Upper lobe of left lung (tissue), 6 donors: ENCODE measurements around the gene ARHGAP35. TPM values are rescaled to one million over a fixed set of nuclear protein-coding genes. Genes with fewer than 3 reads are reported as not detected.
A peak's percentile ranks its signal among the peaks of the same experiment; 100 is the strongest.
"Not testable (repeated sequence)": the region's sequence is repeated elsewhere in the genome, so short reads cannot be mapped to it uniquely, and the experiment has no call there.

ENCODE experiments used
- ATAC-seq, 2 donors: fragments of 200-7000 bp; cut with Tn5 transposase; one replicate each; pipeline ENCODE4 v1.9.1; 2022; ENCODE audit warnings: mild to moderate bottlenecking in 2 of 2, moderate library complexity in 2 of 2; ENCODE audit not compliant: low FRiP score in 2 of 2
- DNase-seq, 2 donors: peaks; one replicate each; pipeline ENCODE4 v3.0.0-alpha.2; 2019 to 2020
- H3K27ac ChIP-seq, 4 donors: fragments of 200-600 bp; sonication (generic); one replicate each; pipeline ENCODE4 v1.5.1; 2016 to 2019
- H3K27me3 ChIP-seq, 4 donors: fragments of 200-600 bp; sonication (generic); one replicate each; pipeline ENCODE4 v1.5.1; 2017 to 2019
- H3K36me3 ChIP-seq, 4 donors: fragments of 200-600 bp; sonication (generic); one replicate each; pipeline ENCODE4 v1.5.1; 2016 to 2019
- H3K4me1 ChIP-seq, 4 donors: fragments of 200-600 bp; sonication (generic); one replicate each; pipeline ENCODE4 v1.5.1; 2018 to 2019
- H3K4me3 ChIP-seq, 4 donors: fragments of 200-600 bp; sonication (generic); one replicate each; pipeline ENCODE4 v1.5.1; 2017 to 2019; ENCODE audit warnings: mild to moderate bottlenecking in 2 of 4, moderate library complexity in 1 of 4
- H3K9me3 ChIP-seq, 4 donors: fragments of 200-600 bp; sonication (generic); one replicate each; pipeline ENCODE4 v1.5.1; 2018 to 2019
- CTCF ChIP-seq, 6 experiments: fragments of 450-650 bp in 4 of 6; fragments of 200-600 bp in 2 of 6; sonication (generic) in 2 of 6; IDR thresholded peaks; one replicate each; pipeline ENCODE4 v1.5.1; 2016 to 2019; ENCODE audit warnings: antibody characterized with exemption in 6 of 6
- EP300 ChIP-seq, 4 donors: sonication (generic); formaldehyde crosslinking; IDR thresholded peaks; one replicate each; pipeline ENCODE4 v1.5.1; 2017; ENCODE audit warnings: antibody characterized with exemption in 4 of 4, control low read depth in 2 of 4
- POLR2A ChIP-seq, 4 donors: fragments of 450-650 bp; IDR thresholded peaks; one replicate each; pipeline ENCODE4 v1.5.1; 2016 to 2017; ENCODE audit warnings: antibody characterized with exemption in 4 of 4, mild to moderate bottlenecking in 2 of 4
- POLR2AphosphoS5 ChIP-seq, 2 donors: sonication (generic); formaldehyde crosslinking; IDR thresholded peaks; one replicate each; pipeline ENCODE4 v1.5.1; 2017; ENCODE audit warnings: antibody characterized with exemption in 2 of 2
- WGBS, 2 donors: methylation state at CpG; one replicate each; pipeline ENCODE4 v1.1.5; 2017 to 2018; 5-methylcytosine and 5-hydroxymethylcytosine counted together
- total RNA-seq, 6 donors: library from RNA; depleted of rRNA in 4 of 6; stranded (reverse); fragments of >200 nt in 4 of 6; gene quantifications; one replicate each; pipeline versions ENCODE4 v1.1.0 to v1.2.1, GENCODE V29; 2016 to 2021
- donor health status: DM: no; HTN: no; CAD: no; lungs with moderate emphysema.
- donor health status: DM: no; HTN: yes; CAD: no; lungs with severe emphysema.

ARHGAP35 gene
- total RNA-seq, 6 donors from 2014 or later, result 56.0 to 80.6 (median 65.7) TPM

- Histone ChIP-seq H3K27me3 (no peaks in the 10 kb centered on the region), H3K4me1 (peaks cover 0 to 11% (median 6%) of the 10 kb centered on the region in 4 donors), H3K27ac (no peak overlapping the region), H3K36me3 (no peaks in the 10 kb centered on the region), H3K9me3 (no peaks in the 10 kb centered on the region), H3K4me3 (no peak overlapping the region)
- 79 to 84% methylated on average over 9 of the region's 9 CpGs for WGBS, 2 donors
- TF ChIP-seq EP300 (IDR thresholded peaks at IDR 0.05) (no peak), POLR2AphosphoS5 (IDR thresholded peaks at IDR 0.05) (no peak), CTCF (IDR thresholded peaks at IDR 0.05) (no peak), POLR2A (IDR thresholded peaks at IDR 0.05) (no peak)
- no peak for DNase-seq
- ATAC-seq, result peak in 1 of 2 donors; percentile 78
Measured at GRCh38 chr19:46878613-46879375, 18.0 kb downstream of the ARHGAP35 start.

GRCh38 chr19:46880431-46880830, 19.6 kb downstream of the ARHGAP35 start:
- Histone ChIP-seq H3K9me3 (no peaks in the 10 kb centered on the region), H3K27ac (no peak overlapping the region), H3K36me3 (no peaks in the 10 kb centered on the region), H3K4me1 (peaks cover 0 to 11% (median 6%) of the 10 kb centered on the region in 4 donors), H3K27me3 (no peaks in the 10 kb centered on the region), H3K4me3 (no peak overlapping the region)
- no peak for TF ChIP-seq POLR2A (IDR thresholded peaks at IDR 0.05)
- no peak for TF ChIP-seq POLR2AphosphoS5 (IDR thresholded peaks at IDR 0.05)
- TF ChIP-seq CTCF (IDR thresholded peaks at IDR 0.05), result no peak
- no peak for TF ChIP-seq EP300 (IDR thresholded peaks at IDR 0.05)
- DNase-seq (no peak), ATAC-seq (no peak)
- 85 to 100% methylated on average over 1 of the region's 1 CpG for WGBS, 2 donors

- 89 to 98% methylated on average over 4 of the region's 4 CpGs for WGBS, 2 donors
- Histone ChIP-seq H3K27me3 (no peaks in the 10 kb centered on the region), H3K9me3 (no peaks in the 10 kb centered on the region), H3K4me3 (no peak overlapping the region), H3K4me1 (peaks cover 0 to 11% (median 6%) of the 10 kb centered on the region in 4 donors), H3K27ac (no peak overlapping the region), H3K36me3 (no peaks in the 10 kb centered on the region)
- DNase-seq, result no peak
- ATAC-seq, result no peak
- TF ChIP-seq EP300 (IDR thresholded peaks at IDR 0.05), result no peak
- no peak for TF ChIP-seq CTCF (IDR thresholded peaks at IDR 0.05)
Measured at GRCh38 chr19:46881092-46881491, 20.3 kb downstream of the ARHGAP35 start.

- ATAC-seq (no peak), DNase-seq (no peak)
- H3K27me3 ChIP-seq, result no peaks in the 10 kb centered on the region
- TF ChIP-seq POLR2A (IDR thresholded peaks at IDR 0.05), result no peak
- no peak for TF ChIP-seq CTCF (IDR thresholded peaks at IDR 0.05)
- TF ChIP-seq POLR2AphosphoS5 (IDR thresholded peaks at IDR 0.05), result no peak
- TF ChIP-seq EP300 (IDR thresholded peaks at IDR 0.05), result no peak
- peaks cover 0 to 14% (median 6%) of the 10 kb centered on the region in 4 donors for H3K4me1 ChIP-seq
- no peaks in the 10 kb centered on the region for H3K9me3 ChIP-seq
- H3K27ac ChIP-seq, result no peak overlapping the region
- no peaks in the 10 kb centered on the region for H3K36me3 ChIP-seq
- H3K4me3 ChIP-seq, result no peak overlapping the region
- WGBS, 2 donors, result 86 to 95% methylated on average over 4 of the region's 4 CpGs
Measured at GRCh38 chr19:46882034-46882433, 21.2 kb downstream of the ARHGAP35 start.

GRCh38 chr19:46882751-46883150, 22.0 kb downstream of the ARHGAP35 start:
- not testable (repeated sequence) for H3K36me3 ChIP-seq, ATAC-seq, H3K4me3 ChIP-seq, DNase-seq, H3K9me3 ChIP-seq, H3K27me3 ChIP-seq, H3K27ac ChIP-seq
- peaks cover 0 to 16% (median 6%) of the 10 kb centered on the region in 4 donors for H3K4me1 ChIP-seq
- 62 to 68% methylated on average over 4 of the region's 4 CpGs for WGBS, 2 donors
